Erythroblast (primary cell): ENCODE measurements around the gene C3.

Experiments
- GATA1 ChIP-seq: IDR thresholded peaks from 2 replicates; pipeline ENCODE4 v1.6.1; 2011; ENCODE audit warnings: low read depth, mild to moderate bottlenecking, control low read depth, low read length, moderate library complexity
- POLR2A ChIP-seq: IDR thresholded peaks from 2 replicates; pipeline ENCODE4 v1.6.1; 2011; ENCODE audit warnings: mild to moderate bottlenecking, low read length

- TF ChIP-seq POLR2A (no peak), GATA1 (no peak)
Observed at GRCh38 chr19:6729573-6730152, 9.2 kb upstream of the C3 start.
